Fibroblast of lung (primary cell): ENCODE measurements around the gene TEDC2. TPM values are rescaled to one million over a fixed set of nuclear protein-coding genes. Genes with fewer than 3 reads are reported as not detected.

Experiments used
- DNase-seq, 2 donors: peaks; one replicate each; pipeline versions ENCODE4 v3.0.0 to v3.0.0-alpha.2; 2010; ENCODE audit warnings: low read depth in 2 of 2
- H2AFZ ChIP-seq: 2 replicates; pipeline ENCODE4 v1.5.1; 2012; ENCODE audit warnings: low read length, control low read depth, inconsistent platforms
- H3K27ac ChIP-seq: 2 replicates; pipeline ENCODE4 v1.5.1; 2011; ENCODE audit warnings: low read length, control low read depth; ENCODE audit not compliant: insufficient read depth
- H3K27me3 ChIP-seq: 2 replicates; pipeline ENCODE4 v1.5.1; 2011; ENCODE audit warnings: mild to moderate bottlenecking, low read length; ENCODE audit not compliant: control insufficient read depth, insufficient read depth
- H3K36me3 ChIP-seq: 2 replicates; pipeline ENCODE4 v1.5.1; 2011; ENCODE audit warnings: low read length; ENCODE audit not compliant: control insufficient read depth, insufficient read depth
- H3K4me1 ChIP-seq: 2 replicates; pipeline ENCODE4 v1.5.1; 2011; ENCODE audit warnings: low read length; ENCODE audit not compliant: control insufficient read depth, insufficient read depth; ENCODE audit errors: extremely low read depth
- H3K4me2 ChIP-seq: 2 replicates; pipeline ENCODE4 v1.5.1; 2011; ENCODE audit warnings: low read length, control low read depth; ENCODE audit not compliant: insufficient read depth; ENCODE audit errors: extremely low read depth
- H3K4me3 ChIP-seq, 4 experiments: fragments of 200-600 bp in 1 of 4; sonication (generic) in 1 of 4; replicated peaks in 1 of 4; 2 replicates each; pipeline ENCODE4 v1.5.1; 2011 to 2016; ENCODE audit warnings: low read length in 4 of 4, low read depth in 3 of 4, mild to moderate bottlenecking in 3 of 4, control low read depth in 2 of 4, inconsistent platforms in 1 of 4, mixed read lengths in 1 of 4; ENCODE audit not compliant: insufficient read depth in 1 of 4; ENCODE audit errors: control extremely low read depth in 1 of 4
- H3K79me2 ChIP-seq: 2 replicates; pipeline ENCODE4 v1.5.1; 2012; ENCODE audit warnings: mild to moderate bottlenecking, low read length, inconsistent platforms; ENCODE audit not compliant: control insufficient read depth, insufficient read depth
- H3K9ac ChIP-seq: 2 replicates; pipeline ENCODE4 v1.5.1; 2011; ENCODE audit warnings: mild to moderate bottlenecking, low read length, control low read depth; ENCODE audit not compliant: insufficient read depth
- H3K9me3 ChIP-seq: 2 replicates; pipeline ENCODE4 v1.5.1; 2012; ENCODE audit warnings: low read depth, low read length; ENCODE audit not compliant: control insufficient read depth, insufficient read depth
- H4K20me1 ChIP-seq: 2 replicates; pipeline ENCODE4 v1.5.1; 2011; ENCODE audit warnings: low read length; ENCODE audit not compliant: control insufficient read depth, insufficient read depth; ENCODE audit errors: extremely low read depth
- EZH2 ChIP-seq: IDR thresholded peaks from 2 replicates; pipeline ENCODE4 v1.5.1; 2012; ENCODE audit warnings: low read length, control low read depth, mild to moderate bottlenecking; ENCODE audit errors: missing control alignments
- polyA plus RNA-seq, 2 donors: library from polyadenylated mRNA; depleted of rRNA in 1 of 2; stranded (reverse) in 1 of 2; unstranded in 1 of 2; fragments of >200 nt; gene quantifications; 2 replicates each; pipeline ENCODE4 v1.2.1, GENCODE V29; 2011 to 2012; ENCODE audit warnings: missing spikeins in 1 of 2
- total RNA-seq: library from RNA; depleted of rRNA; stranded (reverse); fragments of >200 nt; gene quantifications from 2 replicates; pipeline ENCODE4 v1.2.1, GENCODE V29; 2014
- TF ChIP-seq, protein P1 (sequence below), 2 donors: IDR thresholded peaks in 1 of 2; conservative IDR thresholded peaks in 1 of 2; 1 replicate in 1 of 2; 2 replicates in 1 of 2; pipeline ENCODE4 v1.5.1; 2011 to 2012; ENCODE audit warnings: low read length in 2 of 2, control low read depth in 1 of 2, inconsistent platforms in 1 of 2, low read depth in 1 of 2, mild to moderate bottlenecking in 1 of 2

The TEDC2 gene
- total and polyA plus RNA-seq, 2 donors (not counting 1 experiment from before 2014, with no cell fraction given), result 1.2 to 1.7 TPM

DNA sequence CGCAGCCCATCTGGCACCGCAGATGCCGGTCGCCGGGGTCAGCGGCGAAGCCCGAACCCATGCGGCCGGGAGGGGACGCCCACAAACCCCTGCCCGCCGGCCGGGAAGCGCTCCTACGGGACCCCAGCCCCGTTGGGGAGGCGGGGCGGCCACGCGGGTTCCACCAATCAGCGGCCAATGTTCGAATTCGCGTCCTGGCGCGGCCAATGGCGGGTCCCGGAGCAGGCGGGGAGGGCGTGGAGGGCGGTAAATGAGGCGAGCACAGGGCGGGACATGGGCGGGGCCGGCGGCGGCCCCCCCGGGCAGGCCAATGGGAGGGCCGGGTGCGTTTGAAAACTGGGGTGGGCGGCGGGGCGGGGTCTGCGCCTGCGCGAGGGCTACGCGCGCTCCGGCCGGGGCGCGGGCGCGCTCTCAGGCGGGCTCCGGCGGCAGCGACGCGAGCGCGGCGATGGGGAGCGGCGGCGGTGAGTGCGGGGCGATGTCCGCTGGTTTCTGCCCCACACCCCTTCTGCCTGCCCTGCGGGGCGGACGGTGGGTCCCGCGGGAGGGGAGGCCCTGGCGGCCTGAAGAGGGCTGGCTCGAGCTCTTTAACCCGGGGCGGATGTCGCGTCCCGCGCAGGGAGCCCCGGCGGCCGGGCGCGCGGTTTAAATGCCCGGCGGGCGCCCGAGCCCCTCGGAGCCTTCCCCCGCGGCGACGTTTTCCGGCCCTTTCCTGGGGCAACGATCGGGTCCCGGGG, 30.7 kb upstream of the TEDC2 start, which contains the start of gene CCNF:
CCNF (plus strand) TSS at position 414 of the 737 bp plus-strand sequence; CDS start at position 449, 35 bp downstream.
- Histone ChIP-seq H2AFZ (peak within 1 kb of the TSS; percentile 87), H3K27me3 (no peaks in the 10 kb centered on the region), H3K36me3 (peaks cover 12% of the 10 kb centered on the region), H3K4me2 (peak within 1 kb of the TSS; percentile 96), H3K79me2 (peaks cover 32% of the 10 kb centered on the region), H3K4me3 (peak within 1 kb of the TSS; percentile 74 to 77 (median 76)), H3K27ac (peak within 1 kb of the TSS; percentile 90), H3K9me3 (no peaks in the 10 kb centered on the region), H3K9ac (peak within 1 kb of the TSS; percentile 85), H4K20me1 (no peaks in the 10 kb centered on the region), H3K4me1 (peaks cover 7% of the 10 kb centered on the region)
- no peak for TF ChIP-seq EZH2
- TF ChIP-seq, protein P1, sequence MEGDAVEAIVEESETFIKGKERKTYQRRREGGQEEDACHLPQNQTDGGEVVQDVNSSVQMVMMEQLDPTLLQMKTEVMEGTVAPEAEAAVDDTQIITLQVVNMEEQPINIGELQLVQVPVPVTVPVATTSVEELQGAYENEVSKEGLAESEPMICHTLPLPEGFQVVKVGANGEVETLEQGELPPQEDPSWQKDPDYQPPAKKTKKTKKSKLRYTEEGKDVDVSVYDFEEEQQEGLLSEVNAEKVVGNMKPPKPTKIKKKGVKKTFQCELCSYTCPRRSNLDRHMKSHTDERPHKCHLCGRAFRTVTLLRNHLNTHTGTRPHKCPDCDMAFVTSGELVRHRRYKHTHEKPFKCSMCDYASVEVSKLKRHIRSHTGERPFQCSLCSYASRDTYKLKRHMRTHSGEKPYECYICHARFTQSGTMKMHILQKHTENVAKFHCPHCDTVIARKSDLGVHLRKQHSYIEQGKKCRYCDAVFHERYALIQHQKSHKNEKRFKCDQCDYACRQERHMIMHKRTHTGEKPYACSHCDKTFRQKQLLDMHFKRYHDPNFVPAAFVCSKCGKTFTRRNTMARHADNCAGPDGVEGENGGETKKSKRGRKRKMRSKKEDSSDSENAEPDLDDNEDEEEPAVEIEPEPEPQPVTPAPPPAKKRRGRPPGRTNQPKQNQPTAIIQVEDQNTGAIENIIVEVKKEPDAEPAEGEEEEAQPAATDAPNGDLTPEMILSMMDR (conservative IDR thresholded peaks at IDR 0.05 in 1 of 2, IDR thresholded peaks at IDR 0.05 in 1 of 2; ENCODE audit: low read depth in 1 of 2, low read length in 2 of 2), result no peak
- peak; percentile 91 to 92 for DNase-seq

DNA sequence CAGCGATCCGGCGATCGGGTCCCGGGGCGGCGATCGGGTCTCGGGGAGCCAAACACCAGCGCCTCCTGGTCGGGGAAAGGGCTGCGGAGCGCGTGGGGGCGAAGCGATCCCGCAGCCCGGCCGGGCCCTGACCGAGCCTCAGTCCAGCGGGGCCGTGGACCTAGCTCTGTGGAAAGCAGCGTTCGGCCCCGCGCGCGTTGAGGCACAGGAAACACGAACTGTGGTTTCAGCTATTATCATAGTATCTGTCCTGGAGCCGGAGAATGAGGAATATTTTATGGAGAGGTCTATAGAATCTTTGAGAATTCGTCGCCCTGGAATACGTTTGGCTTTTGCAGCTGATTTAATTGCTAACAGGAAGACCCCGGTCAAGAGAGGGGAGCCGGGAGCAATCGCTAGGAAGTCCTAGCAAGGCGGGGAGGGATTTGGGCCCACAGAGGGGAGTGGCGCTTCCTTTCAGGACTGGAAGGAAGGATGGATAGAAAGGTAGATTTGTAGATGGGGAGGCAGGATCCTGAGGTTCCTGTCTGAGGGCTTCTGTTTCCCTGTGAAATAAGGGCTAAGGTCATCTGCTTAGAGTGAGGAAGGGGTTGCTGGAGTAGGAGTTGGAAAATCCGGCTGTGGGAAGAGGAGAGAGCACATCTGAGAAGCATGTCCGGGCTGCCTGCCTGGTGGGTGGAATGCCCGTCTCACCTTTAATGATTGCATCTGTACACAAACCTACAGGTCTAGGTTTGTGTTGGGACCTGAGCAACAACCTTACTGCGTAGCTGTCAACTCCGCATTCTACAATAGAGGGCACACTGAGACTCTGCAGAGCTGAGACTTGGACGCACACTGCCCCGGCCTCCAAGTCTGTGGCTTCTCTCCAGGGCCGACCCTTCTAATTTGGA, 29.9 kb upstream of the TEDC2 start:
- peak overlapping the region; percentile 66 for H3K9ac ChIP-seq
- peak overlapping the region; percentile 55 for H2AFZ ChIP-seq
- TF ChIP-seq, protein P1 (conservative IDR thresholded peaks at IDR 0.05 in 1 of 2, IDR thresholded peaks at IDR 0.05 in 1 of 2; ENCODE audit: low read depth in 1 of 2, low read length in 2 of 2), result peak in 1 of 2 donors; percentile 23
- no peak for TF ChIP-seq EZH2
- DNase-seq, result peak; percentile 9 to 36
- H3K27ac ChIP-seq, result peak overlapping the region; percentile 61
- H4K20me1 ChIP-seq, result no peaks in the 10 kb centered on the region
- H3K9me3 ChIP-seq, result no peaks in the 10 kb centered on the region
- H3K4me2 ChIP-seq, result peak overlapping the region; percentile 96
- peak overlapping the region; percentile 65 to 76 (median 75) for H3K4me3 ChIP-seq
- peaks cover 12% of the 10 kb centered on the region for H3K36me3 ChIP-seq
- H3K4me1 ChIP-seq, result peaks cover 7% of the 10 kb centered on the region
- peaks cover 32% of the 10 kb centered on the region for H3K79me2 ChIP-seq
- H3K27me3 ChIP-seq, result no peaks in the 10 kb centered on the region

DNA sequence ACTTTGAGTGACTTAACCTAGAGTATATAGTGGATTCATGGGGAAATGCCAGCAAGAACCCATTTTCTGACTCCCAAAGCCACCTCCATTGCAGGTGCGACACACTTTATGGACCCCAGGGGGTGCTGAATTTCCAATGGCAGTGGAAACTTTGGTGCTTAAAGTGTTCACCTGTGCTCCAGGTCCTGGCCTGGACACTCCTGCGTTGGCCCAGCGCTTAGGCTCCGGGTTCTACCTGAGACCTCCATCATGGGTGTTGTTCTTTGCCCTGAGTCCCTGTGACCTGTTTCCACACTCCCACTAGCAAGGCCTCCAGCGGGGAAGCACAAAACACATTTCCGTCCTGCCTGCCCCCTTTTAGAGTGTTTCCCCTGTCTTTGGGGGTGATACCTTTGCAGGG, 27.6 kb upstream of the TEDC2 start:
- no peak for DNase-seq
- H3K79me2 ChIP-seq, result peaks cover 32% of the 10 kb centered on the region
- no peaks in the 10 kb centered on the region for H3K27me3 ChIP-seq
- no peaks in the 10 kb centered on the region for H3K9me3 ChIP-seq
- no peak overlapping the region for H3K27ac ChIP-seq
- no peak overlapping the region for H3K4me3 ChIP-seq
- H3K36me3 ChIP-seq, result peaks cover 24% of the 10 kb centered on the region
- no peak overlapping the region for H3K4me2 ChIP-seq
- H2AFZ ChIP-seq, result no peak overlapping the region
- H4K20me1 ChIP-seq, result no peaks in the 10 kb centered on the region
- H3K4me1 ChIP-seq, result peaks cover 7% of the 10 kb centered on the region
- no peak overlapping the region for H3K9ac ChIP-seq
- no peak for TF ChIP-seq EZH2
- TF ChIP-seq, protein P1 (conservative IDR thresholded peaks at IDR 0.05 in 1 of 2, IDR thresholded peaks at IDR 0.05 in 1 of 2; ENCODE audit: low read depth in 1 of 2, low read length in 2 of 2), result peak in 1 of 2 donors; percentile 11
